ENCODE results near the gene TTC22. TPM values are rescaled to one million over a fixed set of nuclear protein-coding genes. Genes with fewer than 3 reads are reported as not detected.

The TTC22 gene
- total RNA-seq, 1 experiment from 2014 or later: 0.63 TPM

- Mint-ChIP-seq H3K36me3 (peaks cover 67% of the 10 kb centered on the region), H3K9me3 (no peaks in the 10 kb centered on the region), H3K4me3 (no peak overlapping the region), H3K27ac (no peak overlapping the region), H3K27me3 (ENCODE audit: low read depth) (no peaks in the 10 kb centered on the region), H3K4me1 (no peaks in the 10 kb centered on the region)
- CTCF ChIA-PET: interaction anchor here (1.2 kb wide), 1 partner anchor 50 kb away, joined by 4 read pairs; the partner anchor contains the start of gene TTC22
- POLR2A ChIA-PET: no interaction called here
- DNase-seq (ENCODE audit: low spot score) (no peak), ATAC-seq (no peak)
- TF ChIP-seq USF1 (CRISPR knock-in tag; IDR thresholded peaks at IDR 0.05) (no peak), EMX1 (CRISPR knock-in tag; IDR thresholded peaks at IDR 0.05) (no peak), KAT7 (CRISPR knock-in tag; IDR thresholded peaks at IDR 0.05; ENCODE audit: borderline replicate concordance) (no peak), ATF3 (CRISPR knock-in tag; conservative IDR thresholded peaks at IDR 0.05) (no peak), JAZF1 (CRISPR knock-in tag; IDR thresholded peaks at IDR 0.05) (no peak), MYBL2 (CRISPR knock-in tag; IDR thresholded peaks at IDR 0.05) (no peak), NFYB (CRISPR knock-in tag; conservative IDR thresholded peaks at IDR 0.05; ENCODE audit: low read depth) (no peak), FOXP1 (CRISPR knock-in tag; IDR thresholded peaks at IDR 0.05; ENCODE audit: borderline replicate concordance) (no peak), TCF7 (CRISPR knock-in tag; IDR thresholded peaks at IDR 0.05; ENCODE audit: low read depth) (no peak), IRF2 (CRISPR knock-in tag; IDR thresholded peaks at IDR 0.05; ENCODE audit: borderline replicate concordance, low read depth) (no peak), ELF4 (CRISPR knock-in tag; IDR thresholded peaks at IDR 0.05; ENCODE audit: low read depth) (no peak), E2F5 (CRISPR knock-in tag; IDR thresholded peaks at IDR 0.05) (no peak)
These were observed 49.6 kb upstream of the TTC22 start for GRCh38 chr1:54850737-54851136.

GRCh38 chr1:54850069-54850730, 49.1 kb upstream of the TTC22 start:
- no peaks in the 10 kb centered on the region for H3K27me3 Mint-ChIP-seq (ENCODE audit: low read depth)
- peaks cover 67% of the 10 kb centered on the region for H3K36me3 Mint-ChIP-seq
- no peak for ATAC-seq
- no peak overlapping the region for H3K4me3 Mint-ChIP-seq
- POLR2A ChIA-PET: no interaction called here
- H3K9me3 Mint-ChIP-seq: no peaks in the 10 kb centered on the region
- CTCF ChIA-PET: no interaction called here
- no peak for DNase-seq (ENCODE audit: low spot score)
- H3K4me1 Mint-ChIP-seq: no peaks in the 10 kb centered on the region
- H3K27ac Mint-ChIP-seq: no peak overlapping the region
- TF ChIP-seq ZNF425 (CRISPR knock-in tag; conservative IDR thresholded peaks at IDR 0.05): no peak
- TF ChIP-seq ZNF671 (CRISPR knock-in tag; IDR thresholded peaks at IDR 0.05): no peak
- no peak for TF ChIP-seq ZNF281 (CRISPR knock-in tag; IDR thresholded peaks at IDR 0.05)
- no peak for TF ChIP-seq MYBL2 (CRISPR knock-in tag; IDR thresholded peaks at IDR 0.05)
- no peak for TF ChIP-seq GTF2I (CRISPR knock-in tag; conservative IDR thresholded peaks at IDR 0.05)
- TF ChIP-seq MXD4 (CRISPR knock-in tag; IDR thresholded peaks at IDR 0.05; ENCODE audit: borderline replicate concordance): no peak
- TF ChIP-seq ZNF121 (CRISPR knock-in tag; IDR thresholded peaks at IDR 0.05): no peak
- TF ChIP-seq E2F4 (CRISPR knock-in tag; IDR thresholded peaks at IDR 0.05; ENCODE audit: borderline replicate concordance, low read depth): no peak
- no peak for TF ChIP-seq ZNF263 (CRISPR knock-in tag; IDR thresholded peaks at IDR 0.05; ENCODE audit: low read depth)
- no peak for TF ChIP-seq FOXK1 (CRISPR knock-in tag; IDR thresholded peaks at IDR 0.05)
- no peak for TF ChIP-seq ARID4B (CRISPR knock-in tag; IDR thresholded peaks at IDR 0.05; ENCODE audit: borderline replicate concordance)
- TF ChIP-seq ZNF138 (CRISPR knock-in tag; conservative IDR thresholded peaks at IDR 0.05): no peak
